ENCODE results near the gene PFKFB1.
A peak's percentile ranks its signal among the peaks of the same experiment; 100 is the strongest.

Gene PFKFB1

GRCh38 chrX:55011294-55011693 is 17.3 kb upstream of the PFKFB1 start:
- no peak overlapping the region for H3K9ac ChIP-seq (ENCODE audit: low read length in 2 of 2)
- H3K4me3 ChIP-seq (ENCODE audit: low read length in 2 of 2) = no peak overlapping the region

DNA sequence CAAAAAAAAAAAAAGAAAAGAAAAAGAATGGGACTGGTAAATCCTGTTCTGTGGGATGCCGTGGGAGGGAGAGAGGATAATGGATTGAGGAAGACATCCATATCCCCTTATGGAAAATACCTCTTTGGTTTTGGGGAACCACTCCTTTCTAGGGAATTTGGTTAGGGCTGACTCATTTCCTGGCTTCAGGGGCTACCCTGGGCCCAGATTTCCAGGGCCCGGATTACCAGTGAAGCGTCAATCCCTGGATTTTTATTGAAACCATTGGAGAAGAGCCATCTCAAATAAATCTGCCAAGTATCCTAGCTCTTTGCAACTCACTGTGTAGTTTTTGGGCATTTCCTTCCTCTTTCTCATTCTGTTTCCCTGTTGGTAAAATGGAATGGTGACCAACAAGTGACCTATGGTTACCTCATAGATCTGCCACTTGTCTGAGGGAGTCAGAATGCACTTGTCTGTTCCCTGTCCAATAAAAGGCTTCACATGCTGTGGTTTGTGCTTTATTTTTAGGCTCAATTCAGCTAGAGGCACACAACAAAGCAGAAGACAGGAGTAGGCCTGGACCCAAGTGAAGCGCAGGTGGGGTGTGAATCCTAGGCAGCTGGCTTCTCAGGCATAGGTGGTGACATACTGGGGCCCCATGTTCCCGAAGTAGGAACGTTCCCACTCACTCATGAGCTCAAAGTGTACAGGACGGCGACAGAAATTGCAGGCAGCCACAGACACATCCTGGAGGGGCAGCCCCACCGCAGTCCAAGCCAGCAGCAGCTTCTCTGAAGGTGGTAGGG is 14.8 kb upstream of the PFKFB1 start:
- H3K9ac ChIP-seq (ENCODE audit: low read length in 2 of 2) = no peak overlapping the region
- no peaks in the 10 kb centered on the region for H3K9me3 ChIP-seq (ENCODE audit: control insufficient read depth in 2 of 2, low read length in 2 of 2)
- no peak overlapping the region for H3K4me3 ChIP-seq (ENCODE audit: low read length in 2 of 2)
- H3K27me3 ChIP-seq (ENCODE audit: control insufficient read depth in 1 of 2, insufficient read depth in 2 of 2, low read length in 2 of 2) = peaks cover 0 to 13% of the 10 kb centered on the region in 2 donors
- H3K27ac ChIP-seq (ENCODE audit: low read length) = no peak overlapping the region
- H3K36me3 ChIP-seq (ENCODE audit: control insufficient read depth in 2 of 2, insufficient read depth in 2 of 2, low read length in 2 of 2) = peaks cover 5 to 14% of the 10 kb centered on the region in 2 donors
- peaks cover 2% of the 10 kb centered on the region for H3K4me1 ChIP-seq (ENCODE audit: control insufficient read depth, insufficient read depth, low read length)

More at GRCh38 chrX:55011294-55011693, 17.3 kb upstream of the PFKFB1 start:
- H3K9me3 ChIP-seq (ENCODE audit: control insufficient read depth in 2 of 2, low read length in 2 of 2) = no peaks in the 10 kb centered on the region
- peaks cover 0 to 2% of the 10 kb centered on the region in 2 donors for H3K36me3 ChIP-seq (ENCODE audit: control insufficient read depth in 2 of 2, insufficient read depth in 2 of 2, low read length in 2 of 2)
- peaks cover 2% of the 10 kb centered on the region for H3K4me1 ChIP-seq (ENCODE audit: control insufficient read depth, insufficient read depth, low read length)
- peaks cover 0 to 14% of the 10 kb centered on the region in 2 donors for H3K27me3 ChIP-seq (ENCODE audit: control insufficient read depth in 1 of 2, insufficient read depth in 2 of 2, low read length in 2 of 2)
- no peak overlapping the region for H3K27ac ChIP-seq (ENCODE audit: low read length)

DNA sequence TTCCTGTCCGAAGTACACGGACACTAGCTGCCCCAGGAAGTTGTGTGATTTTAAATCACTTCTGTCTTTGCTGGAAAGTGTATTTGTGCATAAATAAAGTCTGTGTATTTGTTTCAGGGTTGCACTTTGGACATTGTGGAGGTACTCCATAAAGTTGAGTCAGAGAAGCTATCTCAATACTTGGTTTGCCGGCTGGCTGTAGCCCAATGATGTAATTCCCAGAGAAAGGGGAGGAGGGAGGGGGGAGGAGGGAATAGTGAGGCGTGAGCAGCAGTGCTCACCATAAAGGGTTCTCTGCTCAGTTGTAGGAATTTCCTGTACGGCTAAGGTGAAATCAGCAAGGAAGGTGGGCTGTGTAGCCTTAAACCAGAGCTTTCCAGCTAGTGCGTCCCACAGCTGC is 13.7 kb upstream of the PFKFB1 start:
- Histone ChIP-seq H3K4me3 (ENCODE audit: low read length in 2 of 2) (no peak overlapping the region), H3K9me3 (ENCODE audit: control insufficient read depth in 2 of 2, low read length in 2 of 2) (no peaks in the 10 kb centered on the region), H3K9ac (ENCODE audit: low read length in 2 of 2) (no peak overlapping the region), H3K36me3 (ENCODE audit: control insufficient read depth in 2 of 2, insufficient read depth in 2 of 2, low read length in 2 of 2) (peaks cover 5 to 20% of the 10 kb centered on the region in 2 donors), H3K27ac (ENCODE audit: low read length) (no peak overlapping the region), H3K27me3 (ENCODE audit: control insufficient read depth in 1 of 2, insufficient read depth in 2 of 2, low read length in 2 of 2) (peaks cover 0 to 15% of the 10 kb centered on the region in 2 donors), H3K4me1 (ENCODE audit: control insufficient read depth, insufficient read depth, low read length) (peaks cover 2% of the 10 kb centered on the region)

DNA sequence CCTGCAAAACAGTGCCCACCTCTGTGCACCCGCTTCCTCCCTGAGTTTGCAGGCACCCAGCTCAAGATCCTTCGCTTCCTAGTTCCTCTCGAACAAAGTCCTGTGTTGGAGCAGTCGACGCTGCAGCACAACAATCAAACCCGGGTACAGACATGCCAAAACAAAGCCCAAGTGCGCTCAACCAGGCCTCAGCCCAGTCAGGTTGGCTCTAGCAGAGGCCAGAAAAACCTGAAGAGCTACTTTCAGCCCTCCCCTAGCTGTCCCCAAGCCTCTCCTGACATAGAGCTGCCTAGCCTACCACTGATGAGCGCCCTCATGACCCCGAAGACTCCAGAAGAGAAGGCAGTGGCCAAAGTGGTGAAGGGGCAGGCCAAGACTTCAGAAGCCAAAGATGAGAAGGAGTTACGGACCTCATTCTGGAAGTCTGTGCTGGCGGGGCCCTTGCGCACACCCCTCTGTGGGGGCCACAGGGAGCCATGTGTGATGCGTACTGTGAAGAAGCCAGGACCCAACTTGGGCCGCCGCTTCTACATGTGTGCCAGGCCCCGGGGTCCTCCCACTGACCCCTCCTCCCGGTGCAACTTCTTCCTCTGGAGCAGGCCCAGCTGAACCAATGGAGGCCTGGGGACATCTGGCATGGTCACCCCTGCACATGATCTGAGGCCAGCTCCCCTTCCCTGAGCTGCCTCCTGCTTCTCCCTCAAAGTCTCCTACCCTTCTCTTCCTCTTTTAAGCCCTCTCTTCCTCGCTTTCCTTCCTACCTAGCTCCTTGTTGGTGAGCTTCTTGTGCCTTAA is 13.0 kb upstream of the PFKFB1 start:
- Histone ChIP-seq H3K27me3 (ENCODE audit: control insufficient read depth in 1 of 2, insufficient read depth in 2 of 2, low read length in 2 of 2) (peaks cover 0 to 15% of the 10 kb centered on the region in 2 donors), H3K27ac (ENCODE audit: low read length) (no peak overlapping the region), H3K9me3 (ENCODE audit: control insufficient read depth in 2 of 2, low read length in 2 of 2) (no peaks in the 10 kb centered on the region), H3K4me3 (ENCODE audit: low read length in 2 of 2) (no peak overlapping the region), H3K9ac (ENCODE audit: low read length in 2 of 2) (no peak overlapping the region), H3K36me3 (ENCODE audit: control insufficient read depth in 2 of 2, insufficient read depth in 2 of 2, low read length in 2 of 2) (peaks cover 5 to 20% of the 10 kb centered on the region in 2 donors), H3K4me1 (ENCODE audit: control insufficient read depth, insufficient read depth, low read length) (peaks cover 2% of the 10 kb centered on the region)

- H3K36me3 ChIP-seq (ENCODE audit: control insufficient read depth in 2 of 2, insufficient read depth in 2 of 2, low read length in 2 of 2) = peaks cover 5 to 20% of the 10 kb centered on the region in 2 donors
- no peak overlapping the region for H3K9ac ChIP-seq (ENCODE audit: low read length in 2 of 2)
Observed at GRCh38 chrX:55005256-55005655, 11.3 kb upstream of the PFKFB1 start.

GRCh38 chrX:55004231-55004630 is 10.2 kb upstream of the PFKFB1 start:
- no peak overlapping the region for H3K9ac ChIP-seq (ENCODE audit: low read length in 2 of 2)
- no peak overlapping the region for H3K4me3 ChIP-seq (ENCODE audit: low read length in 2 of 2)
- H3K4me1 ChIP-seq (ENCODE audit: control insufficient read depth, insufficient read depth, low read length) = peaks cover 6% of the 10 kb centered on the region
- peaks cover 5 to 20% of the 10 kb centered on the region in 2 donors for H3K36me3 ChIP-seq (ENCODE audit: control insufficient read depth in 2 of 2, insufficient read depth in 2 of 2, low read length in 2 of 2)
- H3K9me3 ChIP-seq (ENCODE audit: control insufficient read depth in 2 of 2, low read length in 2 of 2) = no peaks in the 10 kb centered on the region
- no peak overlapping the region for H3K27ac ChIP-seq (ENCODE audit: low read length)
- peaks cover 0 to 11% of the 10 kb centered on the region in 2 donors for H3K27me3 ChIP-seq (ENCODE audit: control insufficient read depth in 1 of 2, insufficient read depth in 2 of 2, low read length in 2 of 2)

More at GRCh38 chrX:55005256-55005655, 11.3 kb upstream of the PFKFB1 start:
- no peak overlapping the region for H3K4me3 ChIP-seq (ENCODE audit: low read length in 2 of 2)
- H3K27me3 ChIP-seq (ENCODE audit: control insufficient read depth in 1 of 2, insufficient read depth in 2 of 2, low read length in 2 of 2) = peaks cover 0 to 15% of the 10 kb centered on the region in 2 donors
- no peak overlapping the region for H3K27ac ChIP-seq (ENCODE audit: low read length)
- peaks cover 6% of the 10 kb centered on the region for H3K4me1 ChIP-seq (ENCODE audit: control insufficient read depth, insufficient read depth, low read length)
- H3K9me3 ChIP-seq (ENCODE audit: control insufficient read depth in 2 of 2, low read length in 2 of 2) = no peaks in the 10 kb centered on the region

DNA sequence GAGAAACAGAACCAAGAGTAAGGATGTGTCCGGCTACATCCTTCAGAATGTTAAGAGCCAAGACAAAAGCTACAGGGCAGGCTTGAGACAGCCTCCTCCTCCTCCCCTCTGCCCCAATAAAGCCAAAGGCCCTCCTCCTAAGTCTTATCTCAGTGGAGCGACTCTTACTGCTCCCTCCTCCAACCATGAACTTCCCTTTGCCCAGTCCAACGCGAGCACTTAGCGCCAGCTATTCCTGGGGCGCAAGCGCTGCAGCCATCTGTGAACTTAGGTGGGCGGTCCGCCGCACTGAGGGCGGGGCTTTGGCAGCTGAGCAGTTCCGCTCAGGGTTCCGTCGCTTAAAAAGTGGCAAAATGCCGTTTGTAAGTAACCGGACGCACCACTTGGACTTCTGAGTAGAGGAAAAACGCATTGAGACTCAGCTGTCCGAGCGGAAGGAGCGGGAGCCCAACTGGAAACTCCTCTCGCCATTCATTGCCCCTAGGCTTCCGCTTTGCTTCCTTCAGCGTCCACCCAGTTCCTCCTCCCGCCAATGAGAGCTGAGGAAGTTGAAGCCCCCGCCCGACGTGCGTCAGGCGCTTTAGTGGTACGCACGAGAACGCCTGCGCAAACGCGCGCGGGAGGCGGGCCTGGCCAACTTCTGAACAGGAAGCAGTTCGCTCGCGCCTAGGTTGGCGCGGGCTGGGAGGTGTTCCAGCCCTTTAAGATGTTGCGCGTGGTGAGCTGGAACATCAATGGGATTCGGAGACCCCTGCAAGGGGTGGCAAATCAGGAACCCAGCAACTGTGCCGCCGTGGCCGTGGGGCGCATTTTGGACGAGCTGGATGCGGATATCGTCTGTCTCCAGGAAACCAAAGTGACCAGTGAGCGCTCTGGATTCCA is 6.0 kb upstream of the PFKFB1 start, which contains the start of gene APEX2:
Gene APEX2, plus strand, starts transcription at position 647 of the 882 bp plus-strand sequence. Its CDS starts 60 bp downstream, at position 707.
- Histone ChIP-seq H3K36me3 (ENCODE audit: control insufficient read depth in 2 of 2, insufficient read depth in 2 of 2, low read length in 2 of 2) (peaks cover 3 to 13% of the 10 kb centered on the region in 2 donors), H3K9me3 (ENCODE audit: control insufficient read depth in 2 of 2, low read length in 2 of 2) (no peaks in the 10 kb centered on the region), H3K4me3 (ENCODE audit: low read length in 2 of 2) (peak within 1 kb of the TSS; percentile 81 to 85), H3K4me1 (ENCODE audit: control insufficient read depth, insufficient read depth, low read length) (peaks cover 4% of the 10 kb centered on the region), H3K27me3 (ENCODE audit: control insufficient read depth in 1 of 2, insufficient read depth in 2 of 2, low read length in 2 of 2) (peaks cover 0 to 8% of the 10 kb centered on the region in 2 donors), H3K27ac (ENCODE audit: low read length) (peak within 1 kb of the TSS; percentile 80), H3K9ac (ENCODE audit: low read length in 2 of 2) (peak within 1 kb of the TSS; percentile 81)

GRCh38 chrX:54995621-54996020 is 1.6 kb upstream of the PFKFB1 start:
- no peak overlapping the region for H3K4me3 ChIP-seq (ENCODE audit: low read length in 2 of 2)
- H3K4me1 ChIP-seq (ENCODE audit: control insufficient read depth, insufficient read depth, low read length) = no peaks in the 10 kb centered on the region
- H3K9ac ChIP-seq (ENCODE audit: low read length in 2 of 2) = no peak overlapping the region
- no peak overlapping the region for H3K27ac ChIP-seq (ENCODE audit: low read length)
- no peaks in the 10 kb centered on the region for H3K9me3 ChIP-seq (ENCODE audit: control insufficient read depth in 2 of 2, low read length in 2 of 2)
- H3K36me3 ChIP-seq (ENCODE audit: control insufficient read depth in 2 of 2, insufficient read depth in 2 of 2, low read length in 2 of 2) = no peaks in the 10 kb centered on the region
- H3K27me3 ChIP-seq (ENCODE audit: control insufficient read depth in 1 of 2, insufficient read depth in 2 of 2, low read length in 2 of 2) = peaks cover 0 to 12% of the 10 kb centered on the region in 2 donors

GRCh38 chrX:54994668-54995351 is 822 bp upstream of the PFKFB1 start:
- Histone ChIP-seq H3K27ac (ENCODE audit: low read length) (no peak overlapping the region), H3K4me3 (ENCODE audit: low read length in 2 of 2) (no peak overlapping the region), H3K9me3 (ENCODE audit: control insufficient read depth in 2 of 2, low read length in 2 of 2) (no peaks in the 10 kb centered on the region), H3K36me3 (ENCODE audit: control insufficient read depth in 2 of 2, insufficient read depth in 2 of 2, low read length in 2 of 2) (no peaks in the 10 kb centered on the region), H3K27me3 (ENCODE audit: control insufficient read depth in 1 of 2, insufficient read depth in 2 of 2, low read length in 2 of 2) (peaks cover 0 to 12% of the 10 kb centered on the region in 2 donors), H3K4me1 (ENCODE audit: control insufficient read depth, insufficient read depth, low read length) (no peaks in the 10 kb centered on the region), H3K9ac (ENCODE audit: low read length in 2 of 2) (no peak overlapping the region)

Measured in stomach smooth muscle (tissue), 2 donors.